Measurements from ENCODE around the gene TEX36. TPM values are rescaled to one million over a fixed set of nuclear protein-coding genes. Genes with fewer than 3 reads are reported as not detected.
A peak's percentile ranks its signal among the peaks of the same experiment; 100 is the strongest.

TEX36 gene
- total and polyA plus RNA-seq, 2 of the 13 experiments (the other 11 are each of a cell fraction or from before 2014, with no cell fraction given), result not detected

DNA sequence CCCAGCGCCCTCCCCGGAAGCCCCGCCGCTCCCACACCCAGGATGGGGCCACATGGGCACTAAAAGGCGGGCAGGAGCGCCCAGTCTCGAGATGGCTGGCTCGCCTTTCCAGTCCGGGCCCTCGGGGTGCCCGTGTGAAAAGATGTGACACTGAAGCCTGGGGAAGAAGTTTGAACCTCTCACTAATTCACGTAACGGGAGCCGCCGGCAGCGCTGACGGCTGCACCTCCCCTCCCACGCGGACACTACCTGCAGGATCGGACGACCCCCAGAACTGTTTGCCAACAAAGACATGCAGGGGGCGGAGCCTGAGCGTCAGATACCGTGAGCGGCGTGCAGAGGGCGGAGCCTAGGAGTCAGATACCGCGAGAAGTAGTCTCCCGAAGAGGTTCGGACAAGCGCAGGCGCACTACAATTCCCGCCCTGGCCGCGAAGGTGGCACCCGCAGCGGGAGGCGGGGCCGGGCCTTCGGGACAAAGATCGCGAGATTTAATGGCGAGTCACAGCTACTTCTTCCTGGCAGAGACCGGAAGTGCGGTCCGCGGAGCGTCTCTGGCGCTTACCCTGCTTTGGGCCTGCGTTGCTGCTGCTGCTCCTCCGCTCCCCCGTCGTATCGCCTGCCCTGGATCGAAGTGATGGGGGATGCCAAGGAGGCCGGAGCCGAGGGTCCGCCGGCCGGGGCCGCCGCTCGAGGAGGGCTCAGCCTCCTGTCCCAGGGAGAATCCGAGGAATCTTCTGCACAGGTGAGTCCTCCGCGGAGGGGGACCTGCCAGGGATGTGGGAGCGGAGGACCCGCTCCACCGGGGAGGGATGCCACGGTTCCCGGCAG is 36.4 kb upstream of the TEX36 start, which contains the start of gene EDRF1 (continued):
- TF ChIP-seq ZBTB8A (CRISPR knock-in tag; IDR thresholded peaks at IDR 0.05; ENCODE audit: borderline replicate concordance, low read depth), result peak; percentile 46; the same call in 1 of the 2 replicates
- peak; percentile 19 for TF ChIP-seq PHF5A (CRISPR knock-in tag; IDR thresholded peaks at IDR 0.05; ENCODE audit: low read depth, unreplicated experiment)
- TF ChIP-seq, protein P1, sequence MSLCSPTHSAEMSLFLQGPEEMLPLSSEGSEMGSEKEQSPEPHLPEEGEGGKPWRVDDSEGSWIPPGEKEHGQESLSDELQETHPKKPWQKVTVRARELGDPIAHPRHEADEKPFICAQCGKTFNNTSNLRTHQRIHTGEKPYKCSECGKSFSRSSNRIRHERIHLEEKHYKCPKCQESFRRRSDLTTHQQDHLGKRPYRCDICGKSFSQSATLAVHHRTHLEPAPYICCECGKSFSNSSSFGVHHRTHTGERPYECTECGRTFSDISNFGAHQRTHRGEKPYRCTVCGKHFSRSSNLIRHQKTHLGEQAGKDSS (CRISPR knock-in tag; IDR thresholded peaks at IDR 0.05; ENCODE audit: borderline replicate concordance, low read depth), result no peak; the same call in none of the 2 replicates
- peak; percentile 37; the same call in 1 of the 2 replicates for TF ChIP-seq SATB2 (CRISPR knock-in tag; IDR thresholded peaks at IDR 0.05)
- TF ChIP-seq BRCA1 (CRISPR knock-in tag; IDR thresholded peaks at IDR 0.05), result peak; percentile 97
- no peak for TF ChIP-seq TCF12 (IDR thresholded peaks at IDR 0.05)
- TF ChIP-seq TCF12 (CRISPR knock-in tag; IDR thresholded peaks at IDR 0.05), result no peak
- peak in 1 of 2 experiments; percentile 31; a peak in 1 of 4 replicates for TF ChIP-seq KLF16 (CRISPR knock-in tag; IDR thresholded peaks at IDR 0.05)
- TF ChIP-seq, protein P2, sequence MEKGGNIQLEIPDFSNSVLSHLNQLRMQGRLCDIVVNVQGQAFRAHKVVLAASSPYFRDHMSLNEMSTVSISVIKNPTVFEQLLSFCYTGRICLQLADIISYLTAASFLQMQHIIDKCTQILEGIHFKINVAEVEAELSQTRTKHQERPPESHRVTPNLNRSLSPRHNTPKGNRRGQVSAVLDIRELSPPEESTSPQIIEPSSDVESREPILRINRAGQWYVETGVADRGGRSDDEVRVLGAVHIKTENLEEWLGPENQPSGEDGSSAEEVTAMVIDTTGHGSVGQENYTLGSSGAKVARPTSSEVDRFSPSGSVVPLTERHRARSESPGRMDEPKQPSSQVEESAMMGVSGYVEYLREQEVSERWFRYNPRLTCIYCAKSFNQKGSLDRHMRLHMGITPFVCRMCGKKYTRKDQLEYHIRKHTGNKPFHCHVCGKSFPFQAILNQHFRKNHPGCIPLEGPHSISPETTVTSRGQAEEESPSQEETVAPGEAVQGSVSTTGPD (CRISPR knock-in tag; IDR thresholded peaks at IDR 0.05), result 0 out of 2 replicates have a peak, but pooled peaks have one; percentile 47
- TF ChIP-seq RAD21 (CRISPR knock-in tag; IDR thresholded peaks at IDR 0.05), result 0 out of 2 replicates have a peak, but pooled peaks have one; percentile 17
- no peak for TF ChIP-seq ZNF564 (CRISPR knock-in tag; IDR thresholded peaks at IDR 0.05)
- peak; percentile 86 for TF ChIP-seq ZNF816 (CRISPR knock-in tag; IDR thresholded peaks at IDR 0.05; ENCODE audit: borderline replicate concordance)
- TF ChIP-seq, protein P3, sequence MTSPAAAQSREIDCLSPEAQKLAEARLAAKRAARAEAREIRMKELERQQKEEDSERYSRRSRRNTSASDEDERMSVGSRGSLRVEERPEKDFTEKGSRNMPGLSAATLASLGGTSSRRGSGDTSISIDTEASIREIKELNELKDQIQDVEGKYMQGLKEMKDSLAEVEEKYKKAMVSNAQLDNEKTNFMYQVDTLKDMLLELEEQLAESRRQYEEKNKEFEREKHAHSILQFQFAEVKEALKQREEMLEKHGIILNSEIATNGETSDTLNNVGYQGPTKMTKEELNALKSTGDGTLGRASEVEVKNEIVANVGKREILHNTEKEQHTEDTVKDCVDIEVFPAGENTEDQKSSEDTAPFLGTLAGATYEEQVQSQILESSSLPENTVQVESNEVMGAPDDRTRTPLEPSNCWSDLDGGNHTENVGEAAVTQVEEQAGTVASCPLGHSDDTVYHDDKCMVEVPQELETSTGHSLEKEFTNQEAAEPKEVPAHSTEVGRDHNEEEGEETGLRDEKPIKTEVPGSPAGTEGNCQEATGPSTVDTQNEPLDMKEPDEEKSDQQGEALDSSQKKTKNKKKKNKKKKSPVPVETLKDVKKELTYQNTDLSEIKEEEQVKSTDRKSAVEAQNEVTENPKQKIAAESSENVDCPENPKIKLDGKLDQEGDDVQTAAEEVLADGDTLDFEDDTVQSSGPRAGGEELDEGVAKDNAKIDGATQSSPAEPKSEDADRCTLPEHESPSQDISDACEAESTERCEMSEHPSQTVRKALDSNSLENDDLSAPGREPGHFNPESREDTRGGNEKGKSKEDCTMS (CRISPR knock-in tag; conservative IDR thresholded peaks at IDR 0.05), result no peak
- TF ChIP-seq ZNF572 (CRISPR knock-in tag; IDR thresholded peaks at IDR 0.05), result peak; percentile 47; the same call in 1 of the 2 replicates
- TF ChIP-seq XRCC5 (optimal IDR thresholded peaks at IDR 0.05; ENCODE audit: low read length), result peak; percentile 56
- TF ChIP-seq, protein P4, sequence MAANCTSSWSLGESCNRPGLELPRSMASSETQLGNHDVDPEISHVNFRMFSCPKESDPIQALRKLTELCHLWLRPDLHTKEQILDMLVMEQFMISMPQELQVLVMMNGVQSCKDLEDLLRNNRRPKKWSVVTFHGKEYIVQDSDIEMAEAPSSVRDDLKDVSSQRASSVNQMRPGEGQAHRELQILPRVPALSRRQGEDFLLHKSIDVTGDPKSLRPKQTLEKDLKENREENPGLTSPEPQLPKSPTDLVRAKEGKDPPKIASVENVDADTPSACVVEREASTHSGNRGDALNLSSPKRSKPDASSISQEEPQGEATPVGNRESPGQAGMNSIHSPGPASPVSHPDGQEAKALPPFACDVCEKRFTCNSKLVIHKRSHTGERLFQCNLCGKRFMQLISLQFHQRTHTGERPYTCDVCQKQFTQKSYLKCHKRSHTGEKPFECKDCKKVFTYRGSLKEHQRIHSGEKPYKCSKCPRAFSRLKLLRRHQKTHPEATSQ (CRISPR knock-in tag; IDR thresholded peaks at IDR 0.05; ENCODE audit: borderline replicate concordance), result peak; percentile 53; the same call in 1 of the 2 replicates
- peak; percentile 96 for TF ChIP-seq RBFOX2 (IDR thresholded peaks at IDR 0.05; ENCODE audit: low read depth, low read length)
- peak; percentile 64 for TF ChIP-seq AGO1 (IDR thresholded peaks at IDR 0.05; ENCODE audit: low read depth, low read length, poor library complexity, severe bottlenecking)
- peak; percentile 95 for TF ChIP-seq ARID2 (CRISPR knock-in tag; IDR thresholded peaks at IDR 0.05; ENCODE audit: borderline replicate concordance)
- TF ChIP-seq ZNF746 (CRISPR knock-in tag; IDR thresholded peaks at IDR 0.05), result peak; percentile 75
- TF ChIP-seq GFI1 (CRISPR knock-in tag; IDR thresholded peaks at IDR 0.05; ENCODE audit: borderline replicate concordance), result peak; percentile 76; the same call in 1 of the 2 replicates
- peak; percentile 52; the same call in 1 of the 2 replicates for TF ChIP-seq KLF15 (CRISPR knock-in tag; IDR thresholded peaks at IDR 0.05; ENCODE audit: borderline replicate concordance)
- no peak for TF ChIP-seq HNRNPK (IDR thresholded peaks at IDR 0.05; ENCODE audit: low read depth, low read length, poor library complexity, severe bottlenecking)

All from HepG2 (cell line).